Measurements from ENCODE around the gene P2RX3.
A peak's percentile ranks its signal among the peaks of the same experiment; 100 is the strongest.

Gene P2RX3

DNA sequence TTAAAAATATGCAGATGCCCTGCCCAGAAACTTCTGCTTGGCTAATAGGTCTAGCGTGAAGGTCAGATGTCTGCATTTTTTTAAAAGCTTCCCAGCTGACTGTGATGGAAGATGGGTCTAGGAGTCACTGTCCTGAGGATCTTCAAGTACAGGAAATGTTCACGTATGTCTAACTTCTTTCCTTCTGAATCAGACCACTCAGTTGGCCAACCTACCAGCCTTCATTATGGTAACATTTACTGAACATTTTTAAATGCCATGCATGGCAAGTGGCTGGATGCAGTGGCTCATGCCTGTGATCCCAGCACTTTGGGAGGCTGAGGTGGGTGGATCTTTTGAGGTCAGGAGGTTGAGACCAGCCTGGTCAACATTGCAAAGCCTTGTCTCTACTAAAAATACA is 53.4 kb downstream of the P2RX3 start:
- DNase-seq (ENCODE audit: insufficient read length, low spot score) (no peak), FAIRE-seq (no peak)

DNA sequence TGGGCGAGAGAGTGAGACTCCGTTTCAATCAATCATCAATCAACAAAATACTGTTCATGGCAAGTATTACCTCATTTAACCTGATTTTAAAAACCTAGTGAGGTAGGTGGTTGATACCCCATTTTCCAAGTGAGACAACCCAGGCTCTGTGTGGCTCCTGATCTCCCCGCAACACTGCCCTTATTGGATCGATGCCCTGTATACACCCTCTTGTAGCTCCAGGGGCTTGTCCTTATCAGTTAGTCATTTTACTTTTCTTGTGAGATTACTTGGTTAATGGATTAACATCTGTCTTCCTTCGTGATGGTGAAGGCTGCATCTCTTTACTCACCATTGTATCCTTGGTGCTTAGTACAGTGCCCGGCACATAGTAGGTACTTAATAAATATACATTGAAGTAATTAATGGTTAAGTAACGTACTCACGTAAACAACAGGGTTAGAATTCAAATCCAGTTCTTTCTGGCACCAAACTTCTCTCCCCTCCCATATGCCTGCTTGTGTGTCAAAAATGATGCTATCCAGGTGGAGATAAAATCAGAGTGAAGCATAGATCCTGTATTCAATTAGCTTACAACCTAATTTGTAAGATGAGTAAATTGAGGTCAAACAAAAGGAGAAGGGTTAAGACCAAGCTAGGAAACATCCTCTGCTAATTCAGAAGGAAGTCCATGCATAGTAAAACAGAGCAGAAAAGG is 54.1 kb downstream of the P2RX3 start:
- TF ChIP-seq POLR2AphosphoS5 (IDR thresholded peaks at IDR 0.05; ENCODE audit: low read depth, low read length) (no peak), TAF1 (IDR thresholded peaks at IDR 0.05; ENCODE audit: low read depth, low read length) (no peak), POLR2A (IDR thresholded peaks at IDR 0.05; ENCODE audit: low read depth, low read length) (no peak), SPI1 (IDR thresholded peaks at IDR 0.05; ENCODE audit: low read depth, low read length) (no peak), POU2F2 (IDR thresholded peaks at IDR 0.05; ENCODE audit: low read depth, low read length) (no peak), PAX5 (IDR thresholded peaks at IDR 0.05; ENCODE audit: insufficient read depth, low read length, severe bottlenecking) (no peak)
- DNase-seq (ENCODE audit: insufficient read length, low spot score) (no peak), FAIRE-seq (no peak)

More for the DNA sequence above, 53.4 kb downstream of the P2RX3 start:
- no peak for TF ChIP-seq POLR2AphosphoS5 (IDR thresholded peaks at IDR 0.05; ENCODE audit: low read depth, low read length)

DNA sequence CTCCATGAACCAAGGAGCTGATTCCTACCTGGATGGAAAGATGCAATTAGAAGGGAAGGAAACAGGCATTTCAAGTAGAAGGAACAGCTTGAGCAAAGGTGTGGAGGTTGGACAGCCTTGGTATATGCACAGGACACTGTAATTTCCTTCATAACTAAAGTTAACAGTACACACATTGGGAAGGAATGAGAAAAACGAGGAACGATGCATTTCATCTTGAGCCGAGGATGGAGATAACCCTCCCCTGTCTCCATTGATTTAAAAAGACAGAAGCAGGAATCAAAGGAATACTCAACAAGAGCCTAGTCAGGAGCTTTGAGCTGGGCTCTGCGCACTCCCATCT is 54.6 kb downstream of the P2RX3 start:
- FAIRE-seq (no peak), DNase-seq (ENCODE audit: insufficient read length, low spot score) (no peak)
- TF ChIP-seq PAX5 (IDR thresholded peaks at IDR 0.05; ENCODE audit: insufficient read depth, low read length, severe bottlenecking): no peak
- no peak for TF ChIP-seq SPI1 (IDR thresholded peaks at IDR 0.05; ENCODE audit: low read depth, low read length)
- TF ChIP-seq POLR2A (IDR thresholded peaks at IDR 0.05; ENCODE audit: low read depth, low read length): no peak
- no peak for TF ChIP-seq POU2F2 (IDR thresholded peaks at IDR 0.05; ENCODE audit: low read depth, low read length)
- no peak for TF ChIP-seq TAF1 (IDR thresholded peaks at IDR 0.05; ENCODE audit: low read depth, low read length)
- TF ChIP-seq POLR2AphosphoS5 (IDR thresholded peaks at IDR 0.05; ENCODE audit: low read depth, low read length): no peak

DNA sequence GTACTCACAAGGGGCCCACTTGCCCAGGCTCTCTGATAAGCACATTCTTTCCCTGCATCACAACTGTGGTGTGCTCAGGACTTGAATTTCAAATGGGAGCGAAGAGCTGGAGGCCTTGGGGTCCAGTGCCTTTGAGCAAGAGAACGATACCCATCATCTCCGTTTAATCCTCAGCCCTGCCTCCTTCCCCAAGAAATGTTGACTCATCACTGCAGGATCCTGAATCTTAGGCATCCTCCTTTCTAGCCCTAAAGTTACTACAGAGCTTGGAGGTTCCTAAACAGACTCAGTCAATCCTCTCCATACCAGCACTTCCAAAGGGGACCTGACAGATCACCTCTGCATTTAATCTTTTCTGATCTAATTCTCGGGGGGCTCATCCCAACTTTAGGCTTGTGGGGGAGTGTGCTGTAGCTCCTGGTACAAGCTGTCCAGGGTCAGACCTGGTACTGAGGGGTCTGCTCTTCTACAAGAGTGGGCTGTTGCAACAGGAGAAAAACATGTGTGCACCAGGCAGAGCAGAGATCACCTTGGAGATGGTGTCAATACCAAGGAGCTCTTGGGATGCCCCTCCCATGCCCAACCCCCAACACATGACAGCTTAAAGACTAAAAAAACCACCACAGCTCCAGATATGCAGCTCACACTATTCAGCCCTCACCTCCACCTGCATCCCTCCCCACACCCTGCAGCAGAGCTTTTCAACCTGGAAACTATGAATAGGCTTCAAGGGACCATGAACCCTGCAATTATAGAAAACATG is 56.2 kb downstream of the P2RX3 start:
- DNase-seq (ENCODE audit: insufficient read length, low spot score) (no peak), FAIRE-seq (no peak)
- no peak for TF ChIP-seq POLR2AphosphoS5 (IDR thresholded peaks at IDR 0.05; ENCODE audit: low read depth, low read length)
- no peak for TF ChIP-seq SPI1 (IDR thresholded peaks at IDR 0.05; ENCODE audit: low read depth, low read length)
- TF ChIP-seq POLR2A (IDR thresholded peaks at IDR 0.05; ENCODE audit: low read depth, low read length): no peak
- TF ChIP-seq TAF1 (IDR thresholded peaks at IDR 0.05; ENCODE audit: low read depth, low read length): no peak
- TF ChIP-seq POU2F2 (IDR thresholded peaks at IDR 0.05; ENCODE audit: low read depth, low read length): no peak
- no peak for TF ChIP-seq PAX5 (IDR thresholded peaks at IDR 0.05; ENCODE audit: insufficient read depth, low read length, severe bottlenecking)

DNA sequence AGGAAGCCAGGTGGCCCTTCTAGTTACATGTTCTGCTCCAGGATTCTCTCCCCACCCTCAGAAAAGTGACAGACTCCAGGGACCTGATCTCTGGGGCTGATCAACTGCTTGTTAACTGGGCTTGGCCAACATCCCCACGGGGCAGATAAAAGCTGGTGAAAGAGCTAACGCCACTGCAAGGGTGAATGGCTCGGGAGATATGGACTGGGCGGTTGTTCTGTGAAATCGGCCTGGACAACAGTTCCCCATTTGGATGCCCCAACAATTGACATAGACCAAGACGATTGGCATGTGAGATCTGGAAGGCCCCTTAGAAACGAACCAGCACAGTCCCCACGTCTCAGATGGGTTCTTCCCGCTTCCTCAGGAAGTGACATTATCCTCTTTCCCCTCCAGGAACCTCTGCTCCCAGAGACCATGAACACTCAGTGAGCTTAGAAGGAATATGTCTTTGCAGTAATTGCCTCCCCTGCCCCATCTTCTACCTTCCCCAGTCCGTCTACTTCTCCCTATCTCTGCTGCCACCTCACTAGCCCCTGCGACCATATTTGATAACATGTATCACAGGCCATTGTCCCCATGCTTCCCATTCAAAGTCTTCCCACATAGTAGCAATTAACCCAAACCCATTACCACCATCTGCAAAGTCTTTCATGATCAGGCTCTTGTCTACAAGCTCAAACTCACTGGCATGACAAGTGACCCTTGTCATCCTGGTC is 57.9 kb downstream of the P2RX3 start:
- FAIRE-seq: no peak
- DNase-seq (ENCODE audit: insufficient read length, low spot score): no peak
- TF ChIP-seq POU2F2 (IDR thresholded peaks at IDR 0.05; ENCODE audit: low read depth, low read length): no peak
- TF ChIP-seq SPI1 (IDR thresholded peaks at IDR 0.05; ENCODE audit: low read depth, low read length): no peak
- TF ChIP-seq POLR2A (IDR thresholded peaks at IDR 0.05; ENCODE audit: low read depth, low read length): no peak
- no peak for TF ChIP-seq TAF1 (IDR thresholded peaks at IDR 0.05; ENCODE audit: low read depth, low read length)
- no peak for TF ChIP-seq PAX5 (IDR thresholded peaks at IDR 0.05; ENCODE audit: insufficient read depth, low read length, severe bottlenecking)
- TF ChIP-seq POLR2AphosphoS5 (IDR thresholded peaks at IDR 0.05; ENCODE audit: low read depth, low read length): no peak

DNA sequence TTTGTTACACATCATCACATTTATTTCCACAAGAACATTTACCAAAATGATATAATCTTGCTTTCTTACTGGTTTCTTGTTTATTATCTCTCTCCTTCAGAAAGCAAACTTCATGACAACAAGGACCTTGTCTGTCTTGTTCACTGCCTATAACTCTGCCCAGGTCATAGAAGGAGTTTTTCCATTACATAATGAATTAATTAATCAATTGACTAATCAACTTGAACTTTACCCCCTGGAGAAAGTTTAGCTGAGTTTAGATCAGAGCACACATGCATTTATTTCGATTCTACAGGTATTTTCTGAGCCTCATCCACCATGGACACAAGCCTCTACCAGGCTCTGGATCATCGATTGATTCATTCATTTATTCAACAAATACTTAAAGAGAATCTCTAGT is 58.6 kb downstream of the P2RX3 start:
- FAIRE-seq (no peak), DNase-seq (ENCODE audit: insufficient read length, low spot score) (no peak)
- TF ChIP-seq TAF1 (IDR thresholded peaks at IDR 0.05; ENCODE audit: low read depth, low read length): no peak
- no peak for TF ChIP-seq SPI1 (IDR thresholded peaks at IDR 0.05; ENCODE audit: low read depth, low read length)
- TF ChIP-seq POU2F2 (IDR thresholded peaks at IDR 0.05; ENCODE audit: low read depth, low read length): no peak
- no peak for TF ChIP-seq PAX5 (IDR thresholded peaks at IDR 0.05; ENCODE audit: insufficient read depth, low read length, severe bottlenecking)
- TF ChIP-seq POLR2A (IDR thresholded peaks at IDR 0.05; ENCODE audit: low read depth, low read length): no peak
- no peak for TF ChIP-seq POLR2AphosphoS5 (IDR thresholded peaks at IDR 0.05; ENCODE audit: low read depth, low read length)

DNA sequence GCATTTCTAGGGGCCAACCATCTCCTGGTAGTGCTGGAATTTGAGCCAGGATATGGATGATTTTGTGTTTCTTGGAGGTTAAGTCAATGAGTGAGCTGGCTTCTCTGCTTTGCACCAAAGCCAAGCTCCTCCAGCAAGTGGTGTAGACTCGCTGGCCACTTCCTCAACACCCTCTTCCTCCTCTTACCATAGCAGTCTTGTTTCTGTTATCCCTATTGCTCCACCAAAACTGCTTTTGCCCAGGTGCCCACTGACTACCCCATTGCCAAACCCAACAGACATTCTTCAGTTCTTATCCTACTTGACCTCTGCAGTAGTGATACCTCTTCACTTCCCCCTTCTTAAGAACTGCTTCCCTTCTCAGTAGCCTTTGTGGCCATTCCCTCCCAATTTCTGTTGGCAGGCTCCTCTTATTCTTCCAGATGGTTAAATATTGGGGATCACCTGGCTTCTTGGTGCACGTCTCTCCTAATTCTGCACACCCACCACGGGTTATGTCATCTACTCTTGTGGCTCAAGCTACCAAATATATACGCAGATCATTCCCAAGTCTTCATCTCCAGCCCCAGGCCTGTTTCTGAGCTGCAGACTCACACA is 59.3 kb downstream of the P2RX3 start:
- no peak for DNase-seq (ENCODE audit: insufficient read length, low spot score)
- 0 out of 2 replicates have a peak, but pooled peaks have one; percentile 9 for TF ChIP-seq SPI1 (IDR thresholded peaks at IDR 0.05; ENCODE audit: low read depth, low read length)
- no peak for TF ChIP-seq POU2F2 (IDR thresholded peaks at IDR 0.05; ENCODE audit: low read depth, low read length)
- TF ChIP-seq TAF1 (IDR thresholded peaks at IDR 0.05; ENCODE audit: low read depth, low read length): no peak
- no peak for TF ChIP-seq PAX5 (IDR thresholded peaks at IDR 0.05; ENCODE audit: insufficient read depth, low read length, severe bottlenecking)
- TF ChIP-seq POLR2A (IDR thresholded peaks at IDR 0.05; ENCODE audit: low read depth, low read length): no peak
- no peak for TF ChIP-seq POLR2AphosphoS5 (IDR thresholded peaks at IDR 0.05; ENCODE audit: low read depth, low read length)
- no peak for FAIRE-seq

DNA sequence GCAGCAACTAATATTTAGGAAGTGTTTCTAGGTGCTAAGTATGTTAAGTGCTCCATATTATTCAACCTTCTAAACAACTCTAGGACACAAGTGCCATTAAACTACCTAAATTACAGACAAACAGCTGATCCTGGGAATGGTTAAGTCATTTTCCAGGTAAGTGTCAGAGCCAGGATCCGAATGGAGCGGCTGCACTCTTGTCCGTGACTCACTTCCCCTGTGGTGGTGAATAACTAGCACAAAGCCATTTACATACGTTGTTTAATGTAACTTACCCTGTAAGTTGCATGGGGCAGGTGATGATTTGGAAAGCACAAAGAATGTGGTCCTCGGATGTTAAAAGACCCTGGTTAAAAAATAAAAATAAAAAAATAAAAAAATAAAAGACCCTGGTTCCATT is 61.1 kb downstream of the P2RX3 start:
- TF ChIP-seq POU2F2 (IDR thresholded peaks at IDR 0.05; ENCODE audit: low read depth, low read length): no peak
- no peak for TF ChIP-seq POLR2AphosphoS5 (IDR thresholded peaks at IDR 0.05; ENCODE audit: low read depth, low read length)
- TF ChIP-seq POLR2A (IDR thresholded peaks at IDR 0.05; ENCODE audit: low read depth, low read length): no peak
- FAIRE-seq (no peak), DNase-seq (ENCODE audit: insufficient read length, low spot score) (no peak)

DNA sequence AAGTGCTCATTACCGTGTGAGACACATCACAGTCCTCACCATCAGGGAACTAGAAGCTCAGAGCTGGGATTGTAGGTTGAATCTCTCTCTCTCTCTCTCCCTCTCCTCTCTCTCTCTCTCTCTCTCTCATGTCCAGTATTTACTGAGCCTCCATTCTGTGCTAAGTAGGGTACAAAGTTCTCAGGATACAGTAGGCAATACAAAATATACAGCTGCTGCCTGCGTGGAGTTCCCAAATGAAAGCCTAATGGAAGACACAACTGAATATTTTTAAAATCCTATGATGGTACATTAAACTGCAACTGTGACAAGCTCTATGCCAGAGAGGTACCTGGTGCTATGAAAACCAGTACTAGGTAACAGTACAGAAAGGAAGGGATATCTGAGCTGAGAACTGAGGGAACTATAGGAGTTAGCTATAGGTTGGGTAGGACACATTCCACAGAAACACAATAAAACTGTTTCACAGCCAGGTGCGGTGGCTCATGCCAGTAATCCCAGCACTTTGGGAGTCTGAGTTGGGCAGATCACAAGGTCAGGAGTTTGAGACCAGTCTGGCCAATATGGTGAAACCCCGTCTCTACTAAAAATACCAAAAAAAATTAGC is 61.9 kb downstream of the P2RX3 start:
- no peak for DNase-seq (ENCODE audit: insufficient read length, low spot score)
- FAIRE-seq: no peak
- TF ChIP-seq TAF1 (IDR thresholded peaks at IDR 0.05; ENCODE audit: low read depth, low read length): no peak
- TF ChIP-seq PAX5 (IDR thresholded peaks at IDR 0.05; ENCODE audit: insufficient read depth, low read length, severe bottlenecking): no peak
- no peak for TF ChIP-seq SPI1 (IDR thresholded peaks at IDR 0.05; ENCODE audit: low read depth, low read length)
- no peak for TF ChIP-seq POLR2AphosphoS5 (IDR thresholded peaks at IDR 0.05; ENCODE audit: low read depth, low read length)
- no peak for TF ChIP-seq POU2F2 (IDR thresholded peaks at IDR 0.05; ENCODE audit: low read depth, low read length)
- no peak for TF ChIP-seq POLR2A (IDR thresholded peaks at IDR 0.05; ENCODE audit: low read depth, low read length)
